Brain microvascular endothelial cell (primary cell): ENCODE measurements around the gene DLX2.
"Not testable (repeated sequence)": the region's sequence is repeated elsewhere in the genome, so short reads cannot be mapped to it uniquely, and the experiment has no call there.

ENCODE experiments used
- DNase-seq: peaks from one replicate; pipeline ENCODE4 v3.0.0-alpha.2; 2020
- H3K27ac ChIP-seq: fragments of 250-450 bp; sonication (Bioruptor Pico); 2 replicates; pipeline ENCODE4 v1.5.1; 2020; ENCODE audit warnings: mild to moderate bottlenecking, moderate library complexity
- H3K27me3 ChIP-seq: fragments of 250-450 bp; sonication (Bioruptor Pico); replicated peaks from 2 replicates; pipeline ENCODE4 v1.5.1; 2020; ENCODE audit warnings: mild to moderate bottlenecking
- H3K36me3 ChIP-seq: fragments of 250-450 bp; sonication (Bioruptor Pico); replicated peaks from 2 replicates; pipeline ENCODE4 v1.5.1; 2020; ENCODE audit warnings: mild to moderate bottlenecking
- H3K4me3 ChIP-seq: 2 replicates; pipeline ENCODE4 v1.5.1; 2011; ENCODE audit warnings: low read depth, mild to moderate bottlenecking, control low read depth, low read length, moderate library complexity
- CTCF ChIP-seq: IDR thresholded peaks from 2 replicates; pipeline ENCODE4 v1.5.1; 2011; ENCODE audit warnings: low read depth, mild to moderate bottlenecking, moderate library complexity, low read length, control low read depth, inconsistent platforms; ENCODE audit errors: missing control alignments
- in situ Hi-C: cut with HindIII; loops from 2 replicates; pipeline ENCODE4 v1.10.0; 2017; ENCODE audit warnings: low sequenced_read_pairs, low pct_ligation_motif_present

The DLX2 gene

GRCh38 chr2:172102391-172103359 lies at the start of gene DLX2:
Gene DLX2 (minus strand): TSS chr2:172102900. CDS start chr2:172102538, 362 bp downstream.
- peak; percentile 79 for DNase-seq
- no peak within 1 kb of the TSS for H3K27ac ChIP-seq
- no peaks in the 10 kb centered on the region for H3K36me3 ChIP-seq
- in situ Hi-C loops: loop anchor here (25.0 kb wide), 1 partner anchor 290 kb away; no protein-coding TSS in a partner anchor
- peaks cover 17% of the 10 kb centered on the region for H3K27me3 ChIP-seq
- peak within 1 kb of the TSS; percentile 64 for H3K4me3 ChIP-seq
- TF ChIP-seq CTCF: no peak

- no peak overlapping the region for H3K27ac ChIP-seq
- no peak for DNase-seq
- no peak overlapping the region for H3K4me3 ChIP-seq
- TF ChIP-seq CTCF: no peak
- in situ Hi-C loops: no loop called here
- H3K27me3 ChIP-seq: no peaks in the 10 kb centered on the region
- no peaks in the 10 kb centered on the region for H3K36me3 ChIP-seq
Observed at GRCh38 chr2:172147944-172148650, 45.4 kb upstream of the DLX2 start.

GRCh38 chr2:172143817-172144216 lies 41.1 kb upstream of the DLX2 start:
- no peak overlapping the region for H3K4me3 ChIP-seq
- H3K27me3 ChIP-seq: no peaks in the 10 kb centered on the region
- no peak overlapping the region for H3K27ac ChIP-seq
- H3K36me3 ChIP-seq: no peaks in the 10 kb centered on the region
- no peak for DNase-seq
- in situ Hi-C loops: no loop called here
- no peak for TF ChIP-seq CTCF

- not testable (repeated sequence) for H3K27me3 ChIP-seq
Observed at GRCh38 chr2:172138727-172139126, 36.0 kb upstream of the DLX2 start.

GRCh38 chr2:172137943-172138342 lies 35.2 kb upstream of the DLX2 start:
- no peak overlapping the region for H3K27ac ChIP-seq
- DNase-seq: no peak
- in situ Hi-C loops: no loop called here
- no peak overlapping the region for H3K4me3 ChIP-seq
- no peaks in the 10 kb centered on the region for H3K36me3 ChIP-seq
- no peaks in the 10 kb centered on the region for H3K27me3 ChIP-seq
- TF ChIP-seq CTCF: no peak

More at GRCh38 chr2:172138727-172139126, 36.0 kb upstream of the DLX2 start:
- H3K4me3 ChIP-seq, H3K27ac ChIP-seq, DNase-seq, H3K36me3 ChIP-seq, in situ Hi-C loops: not testable (repeated sequence)

- H3K4me3 ChIP-seq: no peak overlapping the region
- no peak for DNase-seq
- no peak overlapping the region for H3K27ac ChIP-seq
- in situ Hi-C loops: no loop called here
- no peaks in the 10 kb centered on the region for H3K36me3 ChIP-seq
- H3K27me3 ChIP-seq: no peaks in the 10 kb centered on the region
- no peak for TF ChIP-seq CTCF
Observed at GRCh38 chr2:172137109-172137508, 34.4 kb upstream of the DLX2 start.
